OCI-LY3 (cell line): Measurements from ENCODE around the gene RAVER1.

Source experiments
- EZH2phosphoT487 ChIP-seq: fragments of 200-600 bp; shearing (Covaris generic); IDR thresholded peaks from 2 replicates; pipeline ENCODE4 v1.6.1; 2018; ENCODE audit warnings: antibody characterized with exemption, mixed run types, low read depth
- TF ChIP-seq, protein P1 (sequence below): fragments of 200-600, 300-600 bp; sonication (generic); IDR thresholded peaks from 2 replicates; pipeline ENCODE4 v1.5.1; 2014; ENCODE audit warnings: antibody characterized with exemption, low read length, low read depth

DNA sequence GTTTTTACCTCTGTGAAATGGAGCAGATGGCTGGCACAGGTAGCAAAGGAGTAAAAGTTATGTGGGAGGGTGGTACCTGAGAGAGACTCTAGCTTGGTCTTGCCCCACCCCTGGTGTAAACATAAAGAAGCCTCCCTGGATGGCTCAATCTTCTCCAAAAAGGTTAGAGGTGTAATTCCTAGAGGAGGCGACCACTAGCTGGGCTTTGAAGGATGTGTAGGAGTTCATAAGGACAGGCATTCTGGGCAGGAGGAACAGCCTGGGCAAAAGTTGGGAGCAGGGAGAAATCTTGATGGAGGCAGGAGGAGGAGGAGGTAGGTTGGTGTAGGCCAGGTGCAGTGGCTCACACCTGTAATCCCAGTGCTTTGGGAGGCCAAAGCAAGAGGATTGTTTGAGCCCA, 54.4 kb downstream of the RAVER1 start:
- TF ChIP-seq, protein P1, sequence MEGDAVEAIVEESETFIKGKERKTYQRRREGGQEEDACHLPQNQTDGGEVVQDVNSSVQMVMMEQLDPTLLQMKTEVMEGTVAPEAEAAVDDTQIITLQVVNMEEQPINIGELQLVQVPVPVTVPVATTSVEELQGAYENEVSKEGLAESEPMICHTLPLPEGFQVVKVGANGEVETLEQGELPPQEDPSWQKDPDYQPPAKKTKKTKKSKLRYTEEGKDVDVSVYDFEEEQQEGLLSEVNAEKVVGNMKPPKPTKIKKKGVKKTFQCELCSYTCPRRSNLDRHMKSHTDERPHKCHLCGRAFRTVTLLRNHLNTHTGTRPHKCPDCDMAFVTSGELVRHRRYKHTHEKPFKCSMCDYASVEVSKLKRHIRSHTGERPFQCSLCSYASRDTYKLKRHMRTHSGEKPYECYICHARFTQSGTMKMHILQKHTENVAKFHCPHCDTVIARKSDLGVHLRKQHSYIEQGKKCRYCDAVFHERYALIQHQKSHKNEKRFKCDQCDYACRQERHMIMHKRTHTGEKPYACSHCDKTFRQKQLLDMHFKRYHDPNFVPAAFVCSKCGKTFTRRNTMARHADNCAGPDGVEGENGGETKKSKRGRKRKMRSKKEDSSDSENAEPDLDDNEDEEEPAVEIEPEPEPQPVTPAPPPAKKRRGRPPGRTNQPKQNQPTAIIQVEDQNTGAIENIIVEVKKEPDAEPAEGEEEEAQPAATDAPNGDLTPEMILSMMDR: no peak
- no peak for TF ChIP-seq EZH2phosphoT487
